Omental fat pad (tissue), 4 donors: ENCODE measurements around the gene GET4. TPM values are rescaled to one million over a fixed set of nuclear protein-coding genes. Genes with fewer than 3 reads are reported as not detected.

Source experiments
- ATAC-seq: fragments of 150-250 bp; one replicate; pipeline ENCODE4 v1.9.1; 2016; ENCODE audit warnings: mild to moderate bottlenecking, moderate library complexity; ENCODE audit not compliant: low FRiP score
- DNase-seq: peaks from one replicate; pipeline ENCODE4 v3.0.0-alpha.2; 2019; ENCODE audit warnings: low spot score
- CTCF ChIP-seq, 3 donors: fragments of 450-650 bp; IDR thresholded peaks; one replicate each; pipeline ENCODE4 v1.5.1; 2016 to 2017; ENCODE audit warnings: antibody characterized with exemption in 3 of 3, mild to moderate bottlenecking in 3 of 3, moderate library complexity in 2 of 3
- total RNA-seq, 4 donors: library from RNA; depleted of rRNA; stranded (reverse); fragments of >200 nt; gene quantifications; one replicate each; pipeline ENCODE4 v1.1.0, GENCODE V29; 2016

GET4 gene
- total RNA-seq, 4 donors from 2014 or later, result 18.7 to 28.5 (median 23.5) TPM

DNA sequence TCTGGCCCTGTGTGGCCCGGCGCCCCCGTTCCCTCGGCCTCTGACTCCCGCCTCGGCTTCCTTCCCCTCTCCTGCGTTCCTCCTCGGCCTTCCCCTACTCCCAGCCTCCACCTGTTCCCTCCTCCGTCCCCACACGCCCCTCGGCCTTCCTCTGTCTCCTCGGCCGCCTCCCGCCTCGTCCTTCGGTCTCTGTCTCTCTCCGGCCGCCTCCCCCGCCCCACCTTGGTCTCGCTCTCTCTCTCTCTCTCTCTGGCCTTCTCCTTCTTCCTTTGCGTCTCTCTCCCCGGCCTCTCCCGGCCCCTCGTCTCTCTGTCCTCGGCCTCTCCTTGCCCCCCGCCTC is 588 bp downstream of the GET4 start:
- DNase-seq (no peak), ATAC-seq (peak; percentile 40)
- TF ChIP-seq CTCF (IDR thresholded peaks at IDR 0.05), result no peak

DNA sequence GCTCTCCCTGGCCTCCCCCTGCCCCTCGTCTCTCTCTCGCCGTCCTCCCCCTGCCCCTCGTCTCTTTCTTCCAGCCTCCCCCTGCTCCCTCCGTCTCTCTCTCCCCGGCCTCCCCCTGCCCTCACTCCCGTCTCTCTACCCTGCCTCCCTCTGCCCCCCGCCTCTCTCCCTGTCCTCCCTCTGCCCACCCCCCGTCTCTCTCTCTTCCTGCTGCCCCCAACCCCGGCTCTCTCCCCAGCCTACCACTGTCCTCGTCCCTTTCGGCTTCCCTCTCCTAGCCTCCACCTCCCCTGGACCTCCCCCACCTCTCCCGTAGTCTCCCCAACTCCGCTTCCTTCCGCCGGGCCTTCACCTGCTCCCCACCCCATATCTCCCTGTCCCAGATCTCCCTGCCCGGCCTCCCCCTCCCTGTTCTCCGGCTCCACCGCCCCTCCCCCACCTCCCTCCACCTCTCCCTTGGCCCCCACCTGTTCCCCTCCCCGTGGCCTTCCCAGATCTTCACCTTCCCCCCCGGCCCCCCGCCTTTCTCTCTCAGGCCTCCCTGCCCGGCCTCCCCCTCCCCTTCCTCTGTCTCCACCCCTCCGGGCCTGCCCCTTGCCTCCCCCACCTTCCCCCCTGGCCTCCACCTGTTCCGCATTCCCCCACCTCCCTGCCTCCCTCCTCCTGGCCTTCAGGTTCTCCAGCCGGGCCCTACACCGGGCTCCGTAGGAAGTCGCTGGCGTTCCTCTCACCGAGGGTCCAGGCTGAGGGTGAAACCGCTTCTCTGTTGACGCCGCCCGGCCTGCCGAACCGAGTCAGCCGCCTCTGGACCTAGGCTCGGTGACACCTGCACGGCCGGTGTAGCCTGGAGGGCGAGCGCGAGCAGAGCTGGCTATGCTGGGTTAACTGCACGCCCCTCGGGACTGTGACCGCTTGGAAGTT is 1.2 kb downstream of the GET4 start:
- DNase-seq, result no peak
- no peak for ATAC-seq
- no peak for TF ChIP-seq CTCF (IDR thresholded peaks at IDR 0.05)

- TF ChIP-seq CTCF (IDR thresholded peaks at IDR 0.05), result no peak
- no peak for ATAC-seq
- DNase-seq, result no peak
Observed at GRCh38 chr7:879093-879492, 2.7 kb downstream of the GET4 start.

GRCh38 chr7:879706-880105 is 3.4 kb downstream of the GET4 start:
- ATAC-seq (no peak), DNase-seq (no peak)
- TF ChIP-seq CTCF (IDR thresholded peaks at IDR 0.05), result no peak

DNA sequence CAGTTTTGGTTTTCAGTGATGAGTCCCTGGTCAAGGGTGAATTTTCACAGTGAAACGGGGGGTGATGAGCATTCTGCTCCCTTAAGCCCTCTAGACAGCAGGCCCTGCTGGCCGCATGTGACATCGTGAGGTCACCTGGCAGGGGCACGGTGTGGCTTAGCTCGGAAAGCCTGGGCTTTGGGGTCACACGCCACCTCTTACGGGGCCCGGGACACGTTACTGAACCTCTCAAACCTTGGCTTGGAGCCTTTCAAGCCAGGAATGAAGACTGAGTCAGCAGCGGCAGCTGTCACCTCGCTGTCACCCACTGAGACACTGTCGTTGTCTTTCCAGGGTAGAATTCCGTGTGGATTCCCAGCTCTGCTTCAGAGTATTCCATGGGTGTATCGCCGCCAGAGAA is 4.1 kb downstream of the GET4 start:
- DNase-seq, result no peak
- no peak for TF ChIP-seq CTCF (IDR thresholded peaks at IDR 0.05)
- ATAC-seq, result no peak

DNA sequence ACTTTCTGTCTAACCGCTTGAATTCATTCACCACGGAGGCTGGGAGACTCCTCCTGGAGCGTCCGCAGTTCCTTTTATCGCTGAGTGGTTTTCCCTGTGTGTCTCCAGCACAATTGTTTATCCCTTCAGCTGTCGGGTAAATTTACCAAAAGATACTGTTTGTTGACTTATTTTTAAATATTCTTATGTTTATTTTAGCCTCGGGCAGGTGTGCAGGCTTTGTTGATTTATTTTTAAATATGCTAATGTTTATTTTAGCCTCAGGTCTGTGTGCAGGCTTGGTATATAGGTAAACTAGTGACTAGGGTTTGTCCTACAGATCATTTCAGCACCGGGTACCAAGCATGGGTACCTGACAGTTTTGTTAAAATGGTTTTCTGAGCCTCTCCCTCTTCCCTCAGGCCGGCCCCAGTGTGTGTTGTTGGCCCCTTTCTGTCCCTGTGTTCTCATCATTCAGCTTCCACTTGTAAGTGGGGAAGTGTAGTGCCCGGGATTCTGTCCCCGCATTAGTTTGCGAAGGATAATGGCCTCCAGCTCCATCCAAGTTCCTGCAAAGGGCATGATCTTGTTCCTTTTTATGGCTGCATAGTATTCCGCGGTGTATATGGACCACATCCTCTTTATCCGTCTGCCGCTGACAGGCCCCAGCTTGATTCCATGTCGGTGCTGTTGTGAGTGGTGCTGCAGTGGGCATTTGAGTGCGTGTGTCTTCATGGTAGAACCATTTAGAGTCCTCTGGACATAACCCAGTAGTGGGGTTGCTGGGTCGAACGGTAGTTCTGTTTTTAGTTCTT is 5.3 kb downstream of the GET4 start:
- DNase-seq (no peak), ATAC-seq (no peak)

More for the DNA sequence above, 5.3 kb downstream of the GET4 start:
- no peak for TF ChIP-seq CTCF (IDR thresholded peaks at IDR 0.05)
